Hepatocyte (in vitro differentiated cells): ENCODE measurements around the gene ZNF709. TPM values are rescaled to one million over a fixed set of nuclear protein-coding genes. Genes with fewer than 3 reads are reported as not detected.

Experiments used
- DNase-seq: peaks from one replicate; pipeline ENCODE4 v3.0.0-alpha.2; 2016; ENCODE audit warnings: low spot score
- H2AFZ ChIP-seq: fragments of 200-600 bp; sonication (generic); 2 replicates; pipeline ENCODE4 v1.6.0; 2016; ENCODE audit warnings: antibody characterized with exemption, mild to moderate bottlenecking
- H3K27ac ChIP-seq: fragments of 200-600 bp; sonication (generic); 2 replicates; pipeline ENCODE4 v1.5.1; 2016; ENCODE audit warnings: mild to moderate bottlenecking
- H3K27me3 ChIP-seq: fragments of 200-600 bp; sonication (generic); 2 replicates; pipeline ENCODE4 v1.6.1; 2016
- H3K36me3 ChIP-seq: fragments of 200-600 bp; sonication (generic); replicated peaks from 2 replicates; pipeline ENCODE4 v1.5.1; 2016; ENCODE audit warnings: low read depth; ENCODE audit not compliant: insufficient read depth
- H3K4me1 ChIP-seq: fragments of 200-600 bp; sonication (generic); 2 replicates; pipeline ENCODE4 v1.5.1; 2016; ENCODE audit warnings: mild to moderate bottlenecking, moderate library complexity; ENCODE audit not compliant: insufficient read depth
- H3K4me2 ChIP-seq: fragments of 200-600 bp; sonication (generic); 2 replicates; pipeline ENCODE4 v1.6.0; 2016
- H3K4me3 ChIP-seq: fragments of 200-600 bp; sonication (generic); 2 replicates; pipeline ENCODE4 v1.5.1; 2016; ENCODE audit warnings: mild to moderate bottlenecking
- H3K79me2 ChIP-seq: fragments of 200-600 bp; sonication (generic); 2 replicates; pipeline ENCODE4 v1.6.0; 2017; ENCODE audit warnings: mild to moderate bottlenecking
- H3K9me2 ChIP-seq: fragments of 200-600 bp; sonication (generic); replicated peaks from 2 replicates; pipeline ENCODE4 v1.6.0; 2017; ENCODE audit warnings: mild to moderate bottlenecking; ENCODE audit not compliant: insufficient read depth
- H3K9me3 ChIP-seq: fragments of 200-600 bp; sonication (generic); 2 replicates; pipeline ENCODE4 v1.5.1; 2016; ENCODE audit warnings: low read depth, mild to moderate bottlenecking
- H4K20me1 ChIP-seq: fragments of 200-600 bp; sonication (generic); 2 replicates; pipeline ENCODE4 v1.6.0; 2016; ENCODE audit warnings: mild to moderate bottlenecking; ENCODE audit not compliant: insufficient read depth, poor library complexity, severe bottlenecking
- EZH2 ChIP-seq: fragments of 200-600 bp; sonication (generic); IDR thresholded peaks from 2 replicates; pipeline ENCODE4 v1.6.1; 2016; ENCODE audit warnings: antibody characterized with exemption, mild to moderate bottlenecking, borderline replicate concordance
- EZH2phosphoT487 ChIP-seq: fragments of 200-600 bp; sonication (generic); IDR thresholded peaks from one replicate; pipeline ENCODE4 v1.6.1; 2018; ENCODE audit warnings: antibody characterized with exemption, mild to moderate bottlenecking, low read depth, moderate library complexity; ENCODE audit not compliant: unreplicated experiment, severe bottlenecking
- WGBS: methylation state at CpG from one replicate; pipeline ENCODE4 v1.1.6; 2016; ENCODE audit warnings: low lambda C conversion rate; ENCODE audit errors: missing lambda C conversion rate; 5-methylcytosine and 5-hydroxymethylcytosine counted together
- polyA plus RNA-seq: library from polyadenylated mRNA; unstranded; fragments of >200 nt; fragmentation: Nextera tagmentation; extraction: Ambion mirVana; gene quantifications from 2 replicates; pipeline ENCODE4 v1.2.1, GENCODE V29; 2016
- small RNA-seq: library from RNA; depleted of rRNA; stranded (forward); fragments of <200 nt; gene quantifications from one replicate; pipeline ENCODE3, GENCODE V24; 2014
- total RNA-seq: library from RNA; depleted of rRNA; stranded (reverse); fragments of >200 nt; gene quantifications from 2 replicates; pipeline ENCODE4 v1.2.3, GENCODE V29; 2014
- TF ChIP-seq, protein P1 (sequence below): fragments of 200-600 bp; sonication (generic); IDR thresholded peaks from 2 replicates; pipeline ENCODE4 v1.5.1; 2016; ENCODE audit warnings: antibody characterized with exemption, mild to moderate bottlenecking; ENCODE audit not compliant: poor library complexity

Gene ZNF709
- total and polyA plus RNA-seq, 2 experiments from 2014 or later = 0.63 to 4.0 TPM

DNA sequence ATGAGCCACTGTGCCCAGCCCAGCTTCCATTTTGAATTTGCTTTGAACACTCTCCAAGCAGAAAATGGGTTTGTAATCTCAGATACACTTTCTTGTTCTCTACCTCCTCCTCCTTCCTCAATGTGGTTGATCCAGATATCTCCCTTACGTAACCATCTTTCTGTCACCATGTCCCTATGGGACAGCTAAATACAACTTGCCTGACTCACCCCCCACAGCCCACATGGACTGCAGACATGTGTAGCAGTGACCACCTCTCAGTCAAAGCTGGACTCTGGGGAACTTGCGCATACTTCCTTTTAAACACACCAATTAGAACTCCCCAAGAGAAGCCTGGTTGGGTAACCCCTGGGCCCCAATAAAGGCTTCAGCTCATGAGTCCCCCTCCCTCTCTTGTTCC is 72.7 kb downstream of the ZNF709 start:
- H3K27me3 ChIP-seq = no peaks in the 10 kb centered on the region
- H3K9me2 ChIP-seq = no peaks in the 10 kb centered on the region
- no peaks in the 10 kb centered on the region for H4K20me1 ChIP-seq
- no peak overlapping the region for H3K4me2 ChIP-seq
- H3K36me3 ChIP-seq = no peaks in the 10 kb centered on the region
- no peak for DNase-seq
- no peak overlapping the region for H3K27ac ChIP-seq
- TF ChIP-seq EZH2 (no peak), EZH2phosphoT487 (no peak)
- TF ChIP-seq, protein P1, sequence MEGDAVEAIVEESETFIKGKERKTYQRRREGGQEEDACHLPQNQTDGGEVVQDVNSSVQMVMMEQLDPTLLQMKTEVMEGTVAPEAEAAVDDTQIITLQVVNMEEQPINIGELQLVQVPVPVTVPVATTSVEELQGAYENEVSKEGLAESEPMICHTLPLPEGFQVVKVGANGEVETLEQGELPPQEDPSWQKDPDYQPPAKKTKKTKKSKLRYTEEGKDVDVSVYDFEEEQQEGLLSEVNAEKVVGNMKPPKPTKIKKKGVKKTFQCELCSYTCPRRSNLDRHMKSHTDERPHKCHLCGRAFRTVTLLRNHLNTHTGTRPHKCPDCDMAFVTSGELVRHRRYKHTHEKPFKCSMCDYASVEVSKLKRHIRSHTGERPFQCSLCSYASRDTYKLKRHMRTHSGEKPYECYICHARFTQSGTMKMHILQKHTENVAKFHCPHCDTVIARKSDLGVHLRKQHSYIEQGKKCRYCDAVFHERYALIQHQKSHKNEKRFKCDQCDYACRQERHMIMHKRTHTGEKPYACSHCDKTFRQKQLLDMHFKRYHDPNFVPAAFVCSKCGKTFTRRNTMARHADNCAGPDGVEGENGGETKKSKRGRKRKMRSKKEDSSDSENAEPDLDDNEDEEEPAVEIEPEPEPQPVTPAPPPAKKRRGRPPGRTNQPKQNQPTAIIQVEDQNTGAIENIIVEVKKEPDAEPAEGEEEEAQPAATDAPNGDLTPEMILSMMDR = no peak
- no peak overlapping the region for H3K4me3 ChIP-seq
- no peaks in the 10 kb centered on the region for H3K9me3 ChIP-seq
- H3K4me1 ChIP-seq = no peaks in the 10 kb centered on the region
- no peak overlapping the region for H2AFZ ChIP-seq
- no peaks in the 10 kb centered on the region for H3K79me2 ChIP-seq
- WGBS = 96% methylated on average over 2 of the region's 2 CpGs

Small RNA genes lying within 50 kb of the gene (small RNA-seq; reads per million reads assigned to genes)
- not detected for gene MTCO1P27
- gene PPIAP20 = not detected

Other genes starting within 250 kb of the ZNF709 start
- gene ZNF44, start 189.9 kb downstream of the ZNF709 start, total RNA-seq = 10.9 and 11.7 TPM in 2 replicates
- gene ZNF44, start 189.9 kb downstream of the ZNF709 start, polyA plus RNA-seq = 9.9 and 10.0 TPM in 2 replicates
- 4.0 and 5.7 TPM in 2 replicates for gene ZNF563, start 151.2 kb downstream of the ZNF709 start, total RNA-seq
- gene ZNF563, start 151.2 kb downstream of the ZNF709 start, polyA plus RNA-seq = 6.8 and 9.7 TPM in 2 replicates
- 3.6 and 5.9 TPM in 2 replicates for gene ZNF442, start 119.1 kb downstream of the ZNF709 start, total RNA-seq
- 1.3 and 4.4 TPM in 2 replicates for gene ZNF442, start 119.1 kb downstream of the ZNF709 start, polyA plus RNA-seq
- gene ZNF799, start 83.5 kb downstream of the ZNF709 start, total RNA-seq = 4.9 and 7.1 TPM in 2 replicates
- gene ZNF799, start 83.5 kb downstream of the ZNF709 start, polyA plus RNA-seq = 2.6 and 3.8 TPM in 2 replicates
- 6.0 and 7.5 TPM in 2 replicates for gene ZNF443, start 43.8 kb downstream of the ZNF709 start, total RNA-seq
- 1.9 and 3.2 TPM in 2 replicates for gene ZNF443, start 43.8 kb downstream of the ZNF709 start, polyA plus RNA-seq
- gene ZNF564, start 66.7 kb upstream of the ZNF709 start, total RNA-seq = 9.2 and 10.7 TPM in 2 replicates
- gene ZNF564, start 66.7 kb upstream of the ZNF709 start, polyA plus RNA-seq = 5.0 and 6.1 TPM in 2 replicates
- gene ZNF490, start 126.0 kb upstream of the ZNF709 start, total RNA-seq = 7.8 and 8.1 TPM in 2 replicates
- gene ZNF490, start 126.0 kb upstream of the ZNF709 start, polyA plus RNA-seq = 1.8 and 2.3 TPM in 2 replicates
- gene ZNF791, start 126.1 kb upstream of the ZNF709 start, total RNA-seq = 16.1 and 16.2 TPM in 2 replicates
- 11.5 and 16.6 TPM in 2 replicates for gene ZNF791, start 126.1 kb upstream of the ZNF709 start, polyA plus RNA-seq
- gene MAN2B1, start 181.9 kb upstream of the ZNF709 start, total RNA-seq = 67.2 and 68.8 TPM in 2 replicates
- 77.1 and 81.9 TPM in 2 replicates for gene MAN2B1, start 181.9 kb upstream of the ZNF709 start, polyA plus RNA-seq
- 9.1 and 12.2 TPM in 2 replicates for gene WDR83, start 182.0 kb upstream of the ZNF709 start, total RNA-seq
- 19.5 and 21.5 TPM in 2 replicates for gene WDR83, start 182.0 kb upstream of the ZNF709 start, polyA plus RNA-seq
- gene DHPS, start 197.1 kb upstream of the ZNF709 start, total RNA-seq = 62.6 and 71.7 TPM in 2 replicates
- gene DHPS, start 197.1 kb upstream of the ZNF709 start, polyA plus RNA-seq = 63.1 and 84.7 TPM in 2 replicates
- gene GNG14, start 203.2 kb upstream of the ZNF709 start, total RNA-seq = not detected in 2 replicates
- gene GNG14, start 203.2 kb upstream of the ZNF709 start, polyA plus RNA-seq = not detected in 2 replicates
- gene FBXW9, start 211.8 kb upstream of the ZNF709 start, total RNA-seq = 8.1 and 10.9 TPM in 2 replicates
- 9.1 and 11.1 TPM in 2 replicates for gene FBXW9, start 211.8 kb upstream of the ZNF709 start, polyA plus RNA-seq
- gene TNPO2, start 239.1 kb upstream of the ZNF709 start, total RNA-seq = 41.4 and 65.2 TPM in 2 replicates
- 11.7 and 16.0 TPM in 2 replicates for gene TNPO2, start 239.1 kb upstream of the ZNF709 start, polyA plus RNA-seq
- 243 and 268 TPM in 2 replicates for gene TRIR, start 249.9 kb upstream of the ZNF709 start, total RNA-seq
- 246 and 259 TPM in 2 replicates for gene TRIR, start 249.9 kb upstream of the ZNF709 start, polyA plus RNA-seq